ENCODE measurements around the gene PSMB11. TPM values are rescaled to one million over a fixed set of nuclear protein-coding genes. Genes with fewer than 3 reads are reported as not detected.
A peak's percentile ranks its signal among the peaks of the same experiment; 100 is the strongest.

Gene PSMB11
- total RNA-seq, 1 donor = not detected

DNA sequence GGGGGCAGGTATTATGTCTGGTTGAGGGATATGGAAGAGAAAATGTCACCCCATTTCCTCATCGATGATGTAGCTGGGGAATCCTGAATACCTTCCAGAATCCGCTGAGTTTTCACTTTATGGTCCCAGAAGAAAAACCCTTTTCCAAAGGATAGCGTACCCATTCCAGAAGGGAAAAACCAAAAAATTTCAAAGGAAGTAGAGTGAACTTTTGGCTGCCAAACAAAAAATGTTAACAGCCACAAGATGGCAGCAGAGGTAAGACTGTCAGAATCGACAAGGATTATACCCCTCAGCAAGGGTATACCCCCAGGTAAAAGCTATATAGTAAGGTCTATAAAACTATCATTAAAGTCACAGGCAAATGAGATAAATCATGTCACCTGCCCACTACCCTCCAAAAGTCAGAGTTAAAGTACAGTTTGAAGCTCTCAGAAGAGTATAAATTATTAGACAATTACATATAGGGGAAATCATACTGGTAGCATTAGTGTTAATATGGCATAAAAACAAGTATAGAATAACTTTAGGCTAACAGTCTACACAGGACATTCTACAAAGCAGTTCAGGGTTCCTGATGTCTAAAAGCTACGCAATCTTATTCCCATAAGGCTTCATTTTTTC, 34.9 kb downstream of the PSMB11 start:
- DNase-seq (ENCODE audit: low read depth in 2 of 3, low spot score in 2 of 3) = peak in 2 of 3 donors; percentile 29 to 58

DNA sequence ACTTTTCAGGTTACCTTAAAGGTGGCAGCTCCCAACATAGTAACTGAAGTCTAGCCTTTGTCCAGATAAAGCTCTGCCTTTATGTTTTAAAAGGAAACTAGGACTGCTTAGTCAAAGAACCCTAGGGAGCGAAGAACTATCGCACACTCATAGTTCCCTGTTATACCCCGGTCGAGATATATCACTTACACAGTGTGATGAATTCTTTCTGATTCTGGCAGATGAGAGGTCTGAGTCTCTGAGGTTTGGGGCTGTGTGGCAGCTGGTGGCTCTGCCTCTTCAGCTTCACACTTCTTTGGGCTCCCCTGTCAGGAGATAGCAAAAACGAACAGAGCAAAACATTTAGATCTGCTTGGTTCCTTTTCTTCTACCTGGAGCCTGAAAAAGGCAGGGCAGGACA, 36.0 kb downstream of the PSMB11 start:
- DNase-seq (ENCODE audit: low read depth in 2 of 3, low spot score in 2 of 3) = no peak

DNA sequence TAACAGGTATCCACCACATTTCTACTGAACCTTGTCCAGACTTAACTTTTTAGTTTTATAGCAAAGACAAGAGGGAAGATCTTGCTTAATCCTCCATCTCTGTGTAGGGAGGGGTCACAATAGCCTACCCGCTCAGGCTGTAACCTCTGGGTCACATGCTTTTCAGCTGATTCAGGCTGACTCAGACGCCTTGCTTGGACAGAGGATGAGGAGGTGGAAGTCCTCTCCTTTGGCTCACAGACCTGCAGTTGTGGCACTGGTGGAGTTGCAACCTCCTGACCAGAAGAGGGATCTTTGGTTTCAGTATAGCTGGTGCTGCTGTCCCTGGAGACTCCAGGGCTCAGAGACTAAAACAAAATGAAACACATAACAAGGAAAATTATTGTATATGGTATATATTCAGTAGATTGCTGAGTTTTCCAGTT, 36.7 kb downstream of the PSMB11 start:
- DNase-seq (ENCODE audit: low read depth in 2 of 3, low spot score in 2 of 3) = no peak

DNA sequence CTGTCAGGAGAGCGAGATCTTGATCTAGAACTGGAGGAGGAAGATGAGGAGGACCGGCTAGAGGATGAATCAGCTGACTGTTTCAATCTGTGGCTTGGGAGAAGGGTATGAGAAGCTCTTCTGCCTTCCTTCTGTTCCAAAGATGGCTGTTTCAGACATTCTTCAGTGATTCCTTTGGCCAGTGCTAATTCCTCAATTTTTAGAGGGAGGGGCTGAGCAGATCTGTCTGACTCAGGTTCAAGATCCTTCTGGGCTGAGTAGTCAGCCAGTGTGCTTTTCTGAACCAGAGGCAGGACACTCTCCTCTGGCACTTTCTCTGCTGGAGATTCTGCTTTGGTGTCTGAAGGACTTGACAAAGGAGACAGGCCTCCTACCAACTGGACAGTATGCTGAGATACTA, 37.7 kb downstream of the PSMB11 start:
- no peak for DNase-seq (ENCODE audit: low read depth in 2 of 3, low spot score in 2 of 3)

DNA sequence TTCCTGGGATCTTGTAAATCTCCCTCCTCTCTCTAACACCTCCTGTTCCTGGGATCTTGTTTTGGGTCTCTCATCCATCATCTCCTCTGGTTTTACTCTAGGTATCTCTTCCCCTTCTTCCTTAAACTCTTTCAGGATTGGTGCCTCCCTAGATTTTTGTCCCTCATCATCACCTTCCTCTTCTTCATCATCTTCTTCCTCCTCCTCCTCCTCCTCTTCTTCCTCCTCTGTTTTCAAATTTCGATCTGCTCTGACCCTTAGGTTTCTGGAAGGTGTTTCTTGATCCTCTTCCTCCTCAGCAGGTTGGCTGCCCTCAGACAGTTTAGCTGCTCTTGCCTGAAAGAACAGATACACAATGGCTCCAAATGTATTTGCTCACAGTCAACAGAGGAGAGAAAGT, 38.5 kb downstream of the PSMB11 start:
- no peak for DNase-seq (ENCODE audit: low read depth in 2 of 3, low spot score in 2 of 3)

DNA sequence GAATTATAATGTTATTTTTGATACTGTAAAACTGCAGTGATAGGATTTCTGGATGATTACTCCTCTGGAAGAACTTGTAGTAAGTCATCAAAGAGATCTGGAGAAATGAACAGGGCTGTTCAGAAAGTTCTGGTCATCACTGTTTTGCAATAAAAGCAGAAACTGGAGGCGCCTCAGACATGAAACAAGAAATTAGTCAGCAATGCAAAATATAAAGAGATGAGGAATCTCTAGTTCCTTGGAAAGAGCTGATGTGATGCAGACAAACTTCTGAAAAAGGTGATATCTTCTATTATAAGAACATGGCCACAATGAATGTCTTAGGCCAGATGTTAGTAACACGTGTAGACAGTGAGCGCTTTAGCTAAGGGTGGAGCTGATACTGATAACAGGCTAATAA, 43.4 kb downstream of the PSMB11 start:
- no peak for DNase-seq (ENCODE audit: low read depth in 2 of 3, low spot score in 2 of 3)

DNA sequence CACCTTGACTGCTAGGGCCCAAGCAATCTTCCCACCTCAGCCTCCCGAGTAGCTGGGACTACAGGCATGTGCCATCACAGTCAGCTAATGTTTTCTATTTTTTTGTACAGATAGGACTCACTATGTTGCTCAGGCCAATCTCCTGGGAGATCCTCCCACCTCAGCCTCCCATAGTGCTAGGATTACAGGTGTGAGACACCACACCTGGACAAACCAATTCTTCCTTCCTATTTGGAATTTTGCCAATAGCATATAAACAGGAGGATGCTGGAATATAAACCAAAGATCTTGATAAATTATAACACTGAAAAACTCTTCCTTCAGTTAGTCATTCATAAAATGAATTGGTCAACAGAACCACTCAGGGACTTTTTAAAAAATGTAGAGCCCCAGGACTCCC, 44.6 kb downstream of the PSMB11 start:
- no peak for DNase-seq (ENCODE audit: low read depth in 2 of 3, low spot score in 2 of 3)

DNA sequence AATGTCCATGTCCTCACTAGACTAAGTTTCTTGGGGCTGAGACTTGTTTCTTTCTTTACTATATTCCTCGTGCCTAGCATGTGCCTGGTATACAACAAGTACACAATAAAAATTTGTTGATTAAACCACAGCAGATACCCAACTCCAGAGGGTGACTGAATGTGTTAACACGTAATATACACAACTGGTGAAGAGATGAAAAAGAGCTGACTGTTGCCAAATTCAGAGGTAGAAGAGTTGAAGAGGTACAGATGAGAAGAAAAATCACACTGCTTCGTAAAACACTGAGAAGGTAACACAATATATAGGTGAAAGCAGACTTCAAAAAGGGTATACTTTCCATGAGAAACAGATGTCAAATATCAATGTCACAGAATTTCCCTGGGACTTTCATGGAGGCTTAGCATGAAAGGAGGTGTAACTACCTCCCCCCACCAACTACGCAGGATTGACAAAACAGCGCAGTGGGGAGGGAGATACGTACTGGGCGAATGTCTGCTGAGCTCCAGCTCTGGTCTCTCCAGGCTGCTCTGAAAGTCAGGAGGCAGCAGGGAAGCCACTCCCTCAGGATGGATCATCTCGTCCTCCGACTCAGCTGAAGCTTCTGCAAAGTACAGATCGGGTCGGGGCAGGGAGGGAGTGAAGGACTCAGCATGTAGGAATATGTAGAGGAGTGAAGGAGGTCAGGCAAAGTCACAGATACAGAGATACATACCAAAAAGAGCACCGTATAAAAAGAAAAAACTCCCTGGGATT, 47.7 kb downstream of the PSMB11 start:
- DNase-seq (ENCODE audit: low read depth in 2 of 3, low spot score in 2 of 3) = no peak

DNA sequence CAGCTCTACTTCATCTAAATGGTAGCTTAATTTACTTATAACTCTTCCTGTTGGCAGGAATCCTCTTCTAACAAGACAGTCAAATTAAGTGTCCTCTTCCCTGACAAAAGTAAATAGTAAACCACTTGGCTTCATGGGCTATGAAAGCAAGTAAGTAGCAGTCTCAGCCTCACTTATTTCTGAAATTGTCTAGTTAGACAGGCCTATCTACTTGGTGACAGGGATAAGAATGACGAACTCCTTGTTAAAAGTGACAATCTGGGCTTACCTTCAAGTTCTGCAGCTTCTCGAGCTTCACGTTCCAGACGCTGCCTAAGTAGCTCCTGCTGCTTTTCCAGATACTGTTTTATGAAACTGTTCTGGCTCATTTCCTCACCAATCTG, 48.2 kb downstream of the PSMB11 start:
- DNase-seq (ENCODE audit: low read depth in 2 of 3, low spot score in 2 of 3) = no peak

DNA sequence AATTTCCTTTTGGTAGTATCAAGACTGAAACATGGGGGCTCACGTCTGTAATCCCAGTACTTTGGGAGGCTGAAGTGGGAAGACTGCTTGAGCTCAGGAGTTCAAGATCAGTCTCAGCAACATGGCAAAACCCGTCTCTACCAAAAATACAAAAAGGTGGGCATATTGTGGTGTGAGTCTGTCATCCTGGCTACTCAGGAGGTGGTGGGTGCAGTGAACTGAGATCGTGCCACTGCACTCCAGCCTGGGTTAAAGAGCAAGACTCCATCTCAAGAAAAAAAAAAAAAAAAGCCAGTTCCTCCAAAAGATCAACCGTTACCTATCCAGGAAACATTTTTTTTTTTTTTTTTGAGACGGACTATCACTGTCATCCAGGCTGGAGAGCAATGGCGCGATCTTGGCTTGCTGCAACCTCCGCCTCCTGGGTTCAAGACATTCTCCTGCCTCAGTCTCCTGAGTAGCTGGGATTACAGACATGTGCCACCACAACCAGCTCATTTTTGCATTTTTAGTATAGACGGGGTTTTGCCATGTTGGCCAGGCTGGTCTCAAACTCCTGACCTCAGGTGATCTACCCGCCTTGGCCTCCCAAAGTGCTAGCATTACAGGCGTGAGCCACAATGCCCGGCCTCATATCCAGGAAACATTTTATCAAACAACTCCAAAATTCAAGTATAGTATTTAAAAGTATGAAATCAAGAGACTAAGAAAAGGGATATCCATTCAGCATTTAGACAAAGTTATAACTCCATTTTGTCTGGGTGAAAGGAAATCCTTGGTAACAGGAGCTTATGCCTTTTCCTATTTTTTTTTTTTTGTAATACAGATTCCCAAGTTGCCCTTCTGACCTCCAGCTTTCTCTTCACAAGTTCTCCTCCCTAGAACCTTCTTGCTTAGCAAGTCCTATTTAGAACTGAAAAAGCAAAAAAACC, 49.5 kb downstream of the PSMB11 start:
- no peak for DNase-seq (ENCODE audit: low read depth in 2 of 3, low spot score in 2 of 3)

DNA sequence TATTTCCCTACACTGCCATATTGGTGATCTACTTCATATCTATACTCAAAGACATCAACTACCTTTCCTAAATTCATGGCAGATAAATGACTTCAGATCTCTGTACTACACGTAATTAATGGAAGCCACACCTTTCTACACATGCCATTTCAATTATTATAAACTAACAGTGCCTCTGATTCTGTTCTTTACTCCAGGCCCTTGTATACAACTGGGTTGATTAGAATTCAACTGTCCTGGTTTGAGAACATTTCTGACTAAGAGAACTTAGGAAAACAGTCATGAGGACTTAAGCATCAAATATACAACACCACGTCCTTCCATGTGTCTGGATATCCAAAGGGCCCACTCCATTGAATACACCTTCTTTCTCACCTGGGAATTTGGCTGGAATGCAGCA, 51.1 kb downstream of the PSMB11 start:
- DNase-seq (ENCODE audit: low read depth in 2 of 3, low spot score in 2 of 3) = no peak

DNA sequence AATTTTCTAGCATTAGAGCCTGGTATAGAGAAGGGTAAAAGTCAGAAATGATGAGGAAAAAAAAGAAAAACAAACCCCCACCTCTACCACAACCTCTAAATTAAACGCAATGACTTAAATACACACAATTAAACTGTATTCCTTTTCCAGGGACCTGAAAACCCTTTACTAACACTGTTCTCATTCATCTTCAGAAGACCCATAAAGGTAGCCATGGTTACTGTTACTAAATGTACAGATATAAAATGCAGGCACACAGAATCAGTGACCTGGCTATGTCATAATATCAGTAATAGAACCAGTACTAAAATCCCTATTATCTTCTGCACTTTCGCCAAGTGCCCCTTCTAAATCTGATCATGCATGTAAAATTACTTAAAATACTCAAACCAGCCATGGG, 51.5 kb downstream of the PSMB11 start:
- DNase-seq (ENCODE audit: low read depth in 2 of 3, low spot score in 2 of 3) = no peak

Other genes with a start within 250 kb of the PSMB11 start
- 1.9 TPM for gene SLC7A7, start 226.8 kb upstream of the PSMB11 start, total RNA-seq
- gene MRPL52, start 212.3 kb upstream of the PSMB11 start, total RNA-seq = 16.2 TPM
- gene MMP14, start 205.6 kb upstream of the PSMB11 start, total RNA-seq = 1.6 TPM
- gene LRP10, start 170.5 kb upstream of the PSMB11 start, total RNA-seq = 47.9 TPM
- under 0.01 TPM for gene REM2, start 159.0 kb upstream of the PSMB11 start, total RNA-seq
- gene RBM23, start 123.1 kb upstream of the PSMB11 start, total RNA-seq = 84.6 TPM
- 75.9 TPM for gene PRMT5, start 112.8 kb upstream of the PSMB11 start, total RNA-seq
- 73.8 TPM for gene HAUS4, start 85.1 kb upstream of the PSMB11 start, total RNA-seq
- 1.9 TPM for gene AJUBA, start 59.7 kb upstream of the PSMB11 start, total RNA-seq
- 29.9 TPM for gene C14orf93, start 32.1 kb upstream of the PSMB11 start, total RNA-seq
- gene PSMB5, start 7.3 kb upstream of the PSMB11 start, total RNA-seq = 100 TPM
- gene CDH24, start 15.3 kb downstream of the PSMB11 start, total RNA-seq = 1.6 TPM
- gene ACIN1, start 52.9 kb downstream of the PSMB11 start, total RNA-seq = 77.3 TPM
- gene C14orf119, start 53.3 kb downstream of the PSMB11 start, total RNA-seq = 35.0 TPM
- not detected for gene CIROP, start 62.8 kb downstream of the PSMB11 start, total RNA-seq
- 0.81 TPM for gene CEBPE, start 77.0 kb downstream of the PSMB11 start, total RNA-seq
- 2.2 TPM for gene SLC7A8, start 141.4 kb downstream of the PSMB11 start, total RNA-seq
- not detected for gene RNF212B, start 195.7 kb downstream of the PSMB11 start, total RNA-seq
- gene HOMEZ, start 243.9 kb downstream of the PSMB11 start, total RNA-seq = 18.9 TPM